ENCODE measurements around the gene NDST1. TPM values are rescaled to one million over a fixed set of nuclear protein-coding genes. Genes with fewer than 3 reads are reported as not detected.

The NDST1 gene
- total RNA-seq, 2 experiments from 2014 or later, result 1.1 to 1.6 TPM

GRCh38 chr5:150461231-150461630 is 46.7 kb upstream of the NDST1 start:
- Histone ChIP-seq H3K36me3 (ENCODE audit: insufficient read depth, low read length) (no peaks in the 10 kb centered on the region), H3K4me1 (ENCODE audit: insufficient read depth, low read length) (peaks cover 37% of the 10 kb centered on the region), H3K4me3 (ENCODE audit: low read length) (no peak overlapping the region), H3K9me3 (ENCODE audit: control insufficient read depth in 1 of 2, insufficient read depth in 1 of 2, low read length in 2 of 2) (no peaks in the 10 kb centered on the region), H3K27me3 (ENCODE audit: control insufficient read depth in 1 of 2, insufficient read depth in 2 of 2, low read length in 2 of 2) (no peaks in the 10 kb centered on the region), H3K27ac (ENCODE audit: low read depth in 1 of 2, low read length in 2 of 2) (no peak overlapping the region)
- H3K27ac Mint-ChIP-seq, result peak overlapping the region; percentile 77
- ATAC-seq (ENCODE audit: poor library complexity) (no peak), DNase-seq (peak in 3 of 14 experiments; percentile 35 to 46 (median 41))
- TF ChIP-seq, protein P1, sequence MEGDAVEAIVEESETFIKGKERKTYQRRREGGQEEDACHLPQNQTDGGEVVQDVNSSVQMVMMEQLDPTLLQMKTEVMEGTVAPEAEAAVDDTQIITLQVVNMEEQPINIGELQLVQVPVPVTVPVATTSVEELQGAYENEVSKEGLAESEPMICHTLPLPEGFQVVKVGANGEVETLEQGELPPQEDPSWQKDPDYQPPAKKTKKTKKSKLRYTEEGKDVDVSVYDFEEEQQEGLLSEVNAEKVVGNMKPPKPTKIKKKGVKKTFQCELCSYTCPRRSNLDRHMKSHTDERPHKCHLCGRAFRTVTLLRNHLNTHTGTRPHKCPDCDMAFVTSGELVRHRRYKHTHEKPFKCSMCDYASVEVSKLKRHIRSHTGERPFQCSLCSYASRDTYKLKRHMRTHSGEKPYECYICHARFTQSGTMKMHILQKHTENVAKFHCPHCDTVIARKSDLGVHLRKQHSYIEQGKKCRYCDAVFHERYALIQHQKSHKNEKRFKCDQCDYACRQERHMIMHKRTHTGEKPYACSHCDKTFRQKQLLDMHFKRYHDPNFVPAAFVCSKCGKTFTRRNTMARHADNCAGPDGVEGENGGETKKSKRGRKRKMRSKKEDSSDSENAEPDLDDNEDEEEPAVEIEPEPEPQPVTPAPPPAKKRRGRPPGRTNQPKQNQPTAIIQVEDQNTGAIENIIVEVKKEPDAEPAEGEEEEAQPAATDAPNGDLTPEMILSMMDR (IDR thresholded peaks at IDR 0.05), result no peak
- no peaks in the 10 kb centered on the region for H3K27me3 Mint-ChIP-seq
- no peak overlapping the region for H3K4me3 Mint-ChIP-seq
- H3K9me3 Mint-ChIP-seq, result no peaks in the 10 kb centered on the region
- H3K4me1 Mint-ChIP-seq (ENCODE audit: low read depth), result peaks cover 45% of the 10 kb centered on the region
- ChIA-PET CTCF (interaction anchor here (0.7 kb wide), 1 partner anchor 11 kb away, joined by 3 read pairs; no protein-coding TSS in a partner anchor), POLR2A (interaction anchor here (1.8 kb wide), 1 partner anchor 11 kb away, joined by 11 read pairs; the partner anchor contains the start of gene RPS14)
- intact Hi-C loops (cut with DNase I, micrococcal nuclease), result loop anchor here in 1 of 2 experiments (5.0 kb wide), 1 partner anchor 101 kb away; no protein-coding TSS in a partner anchor
- no peaks in the 10 kb centered on the region for H3K36me3 Mint-ChIP-seq (ENCODE audit: low read depth)

DNA sequence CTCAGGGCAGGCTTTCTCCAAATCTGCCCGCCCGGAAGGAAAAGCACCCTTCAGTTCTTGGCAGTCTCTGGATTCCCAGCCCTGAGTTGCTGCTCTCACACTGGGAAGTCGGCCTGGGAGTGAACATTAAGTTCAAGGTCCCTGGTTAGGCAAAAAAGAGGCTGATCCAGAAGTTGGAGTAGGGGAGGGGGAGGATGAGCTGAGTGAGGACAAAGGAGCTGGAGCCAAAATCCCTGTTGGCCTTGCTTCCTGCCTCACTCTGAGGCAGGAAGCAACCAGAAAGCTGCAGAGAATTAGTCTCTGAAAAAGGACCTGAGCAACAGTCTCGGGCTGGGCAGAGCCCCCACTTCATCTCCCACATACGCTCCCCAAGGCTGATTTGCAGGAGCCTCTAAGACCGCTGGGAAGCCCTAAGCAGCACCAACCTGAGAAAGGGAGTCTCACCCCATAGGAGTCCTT is 43.3 kb upstream of the NDST1 start:
- DNase-seq (no peak), ATAC-seq (ENCODE audit: poor library complexity) (no peak)
- H3K9me3 Mint-ChIP-seq, result no peaks in the 10 kb centered on the region
- intact Hi-C loops (cut with DNase I, micrococcal nuclease), result loop anchor here in 1 of 2 experiments (5.0 kb wide), 1 partner anchor 98 kb away; no protein-coding TSS in a partner anchor
- no peak overlapping the region for H3K27ac Mint-ChIP-seq
- no peaks in the 10 kb centered on the region for H3K27me3 Mint-ChIP-seq
- ChIA-PET CTCF (no interaction called here), POLR2A (no interaction called here)
- no peaks in the 10 kb centered on the region for H3K36me3 ChIP-seq (ENCODE audit: insufficient read depth, low read length)
- no peaks in the 10 kb centered on the region for H3K36me3 Mint-ChIP-seq (ENCODE audit: low read depth)
- H3K4me3 ChIP-seq (ENCODE audit: low read length), result no peak overlapping the region
- H3K27me3 ChIP-seq (ENCODE audit: control insufficient read depth in 1 of 2, insufficient read depth in 2 of 2, low read length in 2 of 2), result no peaks in the 10 kb centered on the region
- peaks cover 19% of the 10 kb centered on the region for H3K4me1 Mint-ChIP-seq (ENCODE audit: low read depth)
- TF ChIP-seq, protein P1 (IDR thresholded peaks at IDR 0.05), result no peak
- H3K4me1 ChIP-seq (ENCODE audit: insufficient read depth, low read length), result peaks cover 10% of the 10 kb centered on the region
- H3K9me3 ChIP-seq (ENCODE audit: control insufficient read depth in 1 of 2, insufficient read depth in 1 of 2, low read length in 2 of 2), result no peaks in the 10 kb centered on the region
- no peak overlapping the region for H3K4me3 Mint-ChIP-seq
- H3K27ac ChIP-seq (ENCODE audit: low read depth in 1 of 2, low read length in 2 of 2), result no peak overlapping the region

- Mint-ChIP-seq H3K4me1 (ENCODE audit: low read depth) (peaks cover 12% of the 10 kb centered on the region), H3K36me3 (ENCODE audit: low read depth) (no peaks in the 10 kb centered on the region), H3K27me3 (no peaks in the 10 kb centered on the region), H3K27ac (no peak overlapping the region), H3K4me3 (no peak overlapping the region), H3K9me3 (no peaks in the 10 kb centered on the region)
- no peaks in the 10 kb centered on the region for H3K27me3 ChIP-seq (ENCODE audit: control insufficient read depth in 1 of 2, insufficient read depth in 2 of 2, low read length in 2 of 2)
- no peak overlapping the region for H3K4me3 ChIP-seq (ENCODE audit: low read length)
- intact Hi-C loops (cut with DNase I, micrococcal nuclease), result no loop called here
- peaks cover 7% of the 10 kb centered on the region for H3K4me1 ChIP-seq (ENCODE audit: insufficient read depth, low read length)
- no peak for ATAC-seq (ENCODE audit: poor library complexity)
- no peaks in the 10 kb centered on the region for H3K9me3 ChIP-seq (ENCODE audit: control insufficient read depth in 1 of 2, insufficient read depth in 1 of 2, low read length in 2 of 2)
- TF ChIP-seq, protein P1 (IDR thresholded peaks at IDR 0.05), result no peak
- no peak overlapping the region for H3K27ac ChIP-seq (ENCODE audit: low read depth in 1 of 2, low read length in 2 of 2)
- no peaks in the 10 kb centered on the region for H3K36me3 ChIP-seq (ENCODE audit: insufficient read depth, low read length)
- POLR2A ChIA-PET, result no interaction called here
- DNase-seq, result no peak
- CTCF ChIA-PET, result no interaction called here
These were observed 42.0 kb upstream of the NDST1 start for GRCh38 chr5:150465927-150466326.

Data from CD4-positive, alpha-beta T cell (primary cell).